Choroid plexus epithelial cell (primary cell): Measurements from ENCODE around the gene MAEA.

ENCODE experiments used
- DNase-seq: peaks from one replicate; pipeline ENCODE4 v3.0.0-alpha.2; 2010; ENCODE audit warnings: low read depth
- H3K4me3 ChIP-seq: 2 replicates; pipeline ENCODE4 v1.5.1; 2011; ENCODE audit warnings: low read depth, mild to moderate bottlenecking, control low read depth, low read length, moderate library complexity
- TF ChIP-seq, protein P1 (sequence below): conservative IDR thresholded peaks from 2 replicates; pipeline ENCODE4 v1.5.1; 2011; ENCODE audit warnings: low read depth, mild to moderate bottlenecking, control low read depth, inconsistent platforms, low read length, moderate library complexity

MAEA gene

DNA sequence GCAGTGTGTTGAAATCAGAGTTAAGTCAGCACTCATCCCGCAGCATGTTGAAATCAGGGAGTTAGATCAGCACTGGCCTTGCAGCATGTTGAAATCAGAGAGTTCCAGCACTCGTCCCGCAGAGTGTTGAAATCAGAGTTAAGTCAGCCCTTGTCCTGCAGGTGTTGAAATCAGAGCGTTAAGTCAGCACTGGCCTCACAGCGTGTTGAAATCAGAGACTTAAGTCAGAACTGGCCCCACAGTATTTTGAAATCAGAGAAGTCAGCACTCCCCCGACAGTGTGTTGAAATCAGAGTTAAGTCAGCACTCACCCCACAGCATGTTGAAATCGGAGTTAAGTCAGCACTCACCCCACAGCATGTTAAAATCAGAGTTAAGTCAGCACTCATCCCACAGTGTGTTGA lies 46.4 kb downstream of the MAEA start:
- H3K4me3 ChIP-seq, result no peak overlapping the region
- TF ChIP-seq, protein P1, sequence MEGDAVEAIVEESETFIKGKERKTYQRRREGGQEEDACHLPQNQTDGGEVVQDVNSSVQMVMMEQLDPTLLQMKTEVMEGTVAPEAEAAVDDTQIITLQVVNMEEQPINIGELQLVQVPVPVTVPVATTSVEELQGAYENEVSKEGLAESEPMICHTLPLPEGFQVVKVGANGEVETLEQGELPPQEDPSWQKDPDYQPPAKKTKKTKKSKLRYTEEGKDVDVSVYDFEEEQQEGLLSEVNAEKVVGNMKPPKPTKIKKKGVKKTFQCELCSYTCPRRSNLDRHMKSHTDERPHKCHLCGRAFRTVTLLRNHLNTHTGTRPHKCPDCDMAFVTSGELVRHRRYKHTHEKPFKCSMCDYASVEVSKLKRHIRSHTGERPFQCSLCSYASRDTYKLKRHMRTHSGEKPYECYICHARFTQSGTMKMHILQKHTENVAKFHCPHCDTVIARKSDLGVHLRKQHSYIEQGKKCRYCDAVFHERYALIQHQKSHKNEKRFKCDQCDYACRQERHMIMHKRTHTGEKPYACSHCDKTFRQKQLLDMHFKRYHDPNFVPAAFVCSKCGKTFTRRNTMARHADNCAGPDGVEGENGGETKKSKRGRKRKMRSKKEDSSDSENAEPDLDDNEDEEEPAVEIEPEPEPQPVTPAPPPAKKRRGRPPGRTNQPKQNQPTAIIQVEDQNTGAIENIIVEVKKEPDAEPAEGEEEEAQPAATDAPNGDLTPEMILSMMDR, result no peak
- peak; percentile 60 for DNase-seq

DNA sequence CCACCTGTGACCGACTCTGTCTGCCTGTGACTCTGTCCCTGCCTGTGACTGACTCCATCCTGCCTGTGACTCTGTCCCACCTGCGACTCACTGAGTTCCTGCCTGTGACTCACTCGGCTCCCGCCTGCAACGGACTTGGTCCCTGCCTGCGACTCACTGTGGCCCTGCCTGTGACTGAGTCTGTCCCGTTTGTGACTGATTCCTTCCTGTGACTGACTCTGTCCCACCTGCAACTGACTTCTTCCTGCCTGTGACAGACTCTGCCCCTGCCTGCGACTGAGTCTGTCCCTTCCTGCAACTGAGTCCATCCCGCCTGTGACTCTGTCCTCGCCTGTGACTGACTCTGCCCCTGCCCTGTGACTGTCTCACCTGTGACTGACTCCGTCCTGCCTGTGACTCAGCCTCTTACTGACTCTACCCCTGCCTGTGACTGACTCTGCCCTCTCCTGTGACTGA lies 47.7 kb downstream of the MAEA start:
- no peak for DNase-seq
- no peak overlapping the region for H3K4me3 ChIP-seq
- TF ChIP-seq, protein P1, result no peak

DNA sequence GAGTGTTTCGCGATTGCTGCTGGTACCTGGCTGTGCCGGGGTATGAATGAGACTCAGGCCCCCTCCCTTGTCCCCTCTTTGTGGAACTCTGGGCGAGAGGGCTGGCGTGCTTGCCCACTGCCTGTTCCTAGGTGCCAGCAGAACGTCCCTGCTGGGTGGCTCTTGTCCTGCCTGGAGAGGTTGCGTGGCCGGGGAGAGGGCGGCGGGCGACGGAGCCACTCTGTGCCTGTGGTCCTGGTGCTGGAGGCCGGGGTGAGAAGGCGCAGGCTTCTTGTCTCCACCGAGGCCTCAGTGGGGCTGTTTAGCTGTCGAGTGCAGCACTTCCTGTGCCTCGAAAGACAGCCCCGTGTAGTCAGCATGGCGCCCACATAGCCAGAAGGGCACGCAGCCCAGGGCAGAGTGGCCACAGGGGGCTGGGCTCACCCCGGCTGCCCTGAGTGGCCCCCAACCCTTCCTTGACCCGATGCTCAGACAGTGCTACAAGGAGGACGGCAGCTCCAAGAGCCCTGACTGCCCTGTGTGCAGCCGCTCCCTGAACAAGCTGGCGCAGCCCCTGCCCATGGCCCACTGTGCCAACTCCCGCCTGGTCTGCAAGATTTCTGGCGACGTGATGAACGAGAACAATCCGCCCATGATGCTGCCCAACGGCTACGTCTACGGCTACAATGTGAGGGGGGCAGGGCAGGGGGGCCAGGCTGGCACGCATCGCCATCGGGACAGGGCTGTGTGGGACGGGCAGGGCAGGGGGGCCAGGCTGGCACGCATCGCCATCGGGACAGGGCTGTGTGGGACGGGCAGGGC lies 48.5 kb downstream of the MAEA start:
- DNase-seq, result no peak
- TF ChIP-seq, protein P1, result no peak
- H3K4me3 ChIP-seq, result no peak overlapping the region

DNA sequence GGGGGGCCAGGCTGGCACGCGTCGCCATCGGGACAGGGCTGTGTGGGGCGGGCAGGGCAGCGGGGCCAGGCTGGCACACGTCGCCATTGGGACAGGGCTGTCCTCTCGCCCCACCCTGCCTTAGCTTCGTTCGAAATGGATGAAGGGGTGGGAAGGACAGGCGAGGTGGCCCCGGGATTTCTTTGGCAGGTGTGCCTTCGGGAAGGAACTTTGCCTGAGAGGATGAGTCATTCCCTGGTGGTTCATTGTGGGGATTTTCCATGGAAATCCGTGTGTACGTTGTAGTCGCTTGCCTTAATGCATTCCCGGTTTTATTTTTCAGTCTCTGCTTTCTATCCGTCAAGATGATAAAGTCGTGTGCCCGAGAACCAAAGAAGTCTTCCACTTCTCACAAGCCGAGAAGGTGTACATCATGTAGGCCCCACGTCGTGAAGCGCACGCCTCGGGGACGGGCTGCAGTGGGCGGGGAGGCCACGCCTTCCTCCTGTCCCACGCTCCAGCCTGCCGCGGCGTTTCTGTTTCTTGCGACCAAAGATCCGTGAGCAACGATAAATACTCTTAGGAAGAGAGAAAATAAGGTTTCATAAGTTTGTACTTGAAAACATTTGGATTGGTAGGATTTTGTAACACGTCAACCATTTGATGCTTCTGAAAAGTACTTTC lies 49.2 kb downstream of the MAEA start:
- TF ChIP-seq, protein P1, result no peak
- no peak for DNase-seq
- no peak overlapping the region for H3K4me3 ChIP-seq

DNA sequence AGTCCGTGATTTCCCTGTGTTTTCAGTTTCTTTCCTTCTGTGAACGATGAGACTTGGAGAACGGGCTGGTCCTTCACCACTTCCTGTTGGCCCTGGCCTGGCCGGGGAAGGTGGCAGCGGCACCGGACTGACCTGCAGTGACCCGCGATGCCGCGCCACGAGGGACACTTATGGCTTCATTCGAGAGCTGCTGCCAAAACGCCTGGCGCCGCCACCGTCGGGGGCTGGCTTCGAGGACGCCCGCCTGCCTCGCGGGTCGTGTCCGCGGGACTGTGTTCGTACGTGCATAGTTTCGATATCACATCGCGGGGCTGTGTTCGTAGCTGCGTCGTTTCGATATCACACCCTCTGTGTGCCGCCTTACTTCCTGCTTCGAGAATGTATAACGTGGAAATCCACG lies 49.8 kb downstream of the MAEA start:
- no peak overlapping the region for H3K4me3 ChIP-seq
- TF ChIP-seq, protein P1, result no peak
- DNase-seq, result no peak

DNA sequence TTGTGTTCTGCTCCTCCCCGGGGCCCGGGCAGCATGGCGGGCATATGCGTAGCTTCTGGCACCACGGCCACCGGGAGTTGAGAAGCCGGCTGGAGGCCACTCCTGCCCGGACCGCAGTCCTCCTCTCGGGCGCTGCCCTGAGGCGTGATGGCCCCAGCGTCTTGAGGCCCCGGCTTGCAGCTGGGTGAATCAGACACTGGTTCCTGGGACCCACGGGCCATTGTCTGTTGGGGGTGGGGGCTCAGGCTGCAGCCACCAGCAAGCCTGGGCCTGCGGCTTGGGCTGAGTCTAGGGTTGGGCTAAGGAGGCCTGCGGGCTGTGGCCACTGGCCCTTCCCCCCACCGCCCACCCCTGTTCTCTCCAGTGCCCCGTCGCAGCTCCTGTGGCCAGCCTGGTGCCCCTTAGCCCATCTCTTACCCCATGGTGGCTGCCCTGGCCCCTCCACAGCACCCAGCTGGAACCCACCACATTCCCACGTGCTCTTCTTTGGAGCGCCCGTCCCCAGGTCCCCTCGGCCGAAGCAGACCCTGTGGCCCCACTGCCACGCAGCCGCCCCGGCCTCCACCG lies 50.6 kb downstream of the MAEA start:
- DNase-seq, result no peak
- TF ChIP-seq, protein P1, result no peak
- H3K4me3 ChIP-seq, result no peak overlapping the region
